ENCODE measurements around the gene MANSC1.

Gene MANSC1

DNA sequence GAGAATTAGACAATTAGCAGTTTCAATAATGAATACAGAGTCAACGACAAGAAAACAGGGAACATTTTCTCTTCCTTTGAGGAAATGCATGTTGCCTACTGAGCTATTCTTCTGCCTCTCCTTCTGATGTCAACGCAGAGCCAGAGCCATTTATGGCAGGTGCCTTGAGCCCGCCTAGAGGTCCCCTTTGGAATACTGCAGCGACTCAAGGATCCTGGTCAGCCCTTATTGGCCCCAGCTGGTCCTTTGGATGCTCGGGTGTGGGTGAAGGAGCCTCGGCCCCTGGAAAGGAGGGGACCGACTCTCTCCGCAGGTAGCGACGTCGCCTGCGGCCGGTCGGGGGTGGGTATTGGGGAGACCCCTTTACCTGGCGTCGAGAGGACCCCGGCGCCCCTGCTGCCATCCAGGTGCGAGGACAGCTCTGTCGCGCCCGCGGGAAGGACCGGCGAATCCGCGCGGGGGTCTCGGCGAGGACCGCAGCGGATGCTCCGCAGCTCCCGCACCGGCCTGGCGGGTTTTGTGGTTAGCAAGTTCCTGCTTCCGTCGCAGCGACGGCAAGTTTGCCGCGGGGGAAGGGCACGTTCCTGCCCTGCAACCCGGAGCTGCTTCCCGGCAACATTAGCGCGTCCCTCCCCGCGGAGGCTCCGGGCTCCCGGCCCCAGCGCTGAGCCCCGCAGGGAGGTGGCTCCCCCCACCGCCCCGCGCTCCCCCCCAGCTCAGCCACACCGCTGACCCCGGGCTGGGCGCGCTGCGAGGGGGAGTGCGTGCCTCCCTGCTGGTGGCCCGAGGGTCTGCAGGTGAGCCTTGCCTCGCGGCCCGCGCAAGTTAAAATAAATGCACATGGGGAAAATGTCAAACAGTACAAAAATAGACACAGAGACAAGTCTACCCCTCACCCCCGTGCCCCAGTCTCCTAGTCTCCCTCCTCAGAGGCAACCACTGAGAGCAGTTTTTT, at the start of gene MANSC1:
TSS of gene MANSC1 (minus strand) at position 532 of the 955 bp plus-strand sequence. CDS start 6,928 bp downstream, outside the sequence.
- peak; percentile 22 to 48 for DNase-seq (ENCODE audit: low read depth in 2 of 2)
- TF ChIP-seq, protein P1, sequence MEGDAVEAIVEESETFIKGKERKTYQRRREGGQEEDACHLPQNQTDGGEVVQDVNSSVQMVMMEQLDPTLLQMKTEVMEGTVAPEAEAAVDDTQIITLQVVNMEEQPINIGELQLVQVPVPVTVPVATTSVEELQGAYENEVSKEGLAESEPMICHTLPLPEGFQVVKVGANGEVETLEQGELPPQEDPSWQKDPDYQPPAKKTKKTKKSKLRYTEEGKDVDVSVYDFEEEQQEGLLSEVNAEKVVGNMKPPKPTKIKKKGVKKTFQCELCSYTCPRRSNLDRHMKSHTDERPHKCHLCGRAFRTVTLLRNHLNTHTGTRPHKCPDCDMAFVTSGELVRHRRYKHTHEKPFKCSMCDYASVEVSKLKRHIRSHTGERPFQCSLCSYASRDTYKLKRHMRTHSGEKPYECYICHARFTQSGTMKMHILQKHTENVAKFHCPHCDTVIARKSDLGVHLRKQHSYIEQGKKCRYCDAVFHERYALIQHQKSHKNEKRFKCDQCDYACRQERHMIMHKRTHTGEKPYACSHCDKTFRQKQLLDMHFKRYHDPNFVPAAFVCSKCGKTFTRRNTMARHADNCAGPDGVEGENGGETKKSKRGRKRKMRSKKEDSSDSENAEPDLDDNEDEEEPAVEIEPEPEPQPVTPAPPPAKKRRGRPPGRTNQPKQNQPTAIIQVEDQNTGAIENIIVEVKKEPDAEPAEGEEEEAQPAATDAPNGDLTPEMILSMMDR (IDR thresholded peaks at IDR 0.05; ENCODE audit: low read depth, low read length): peak; percentile 38
- peak within 1 kb of the TSS; percentile 70 to 73 for H3K4me3 ChIP-seq (replicated peaks in 1 of 2; ENCODE audit: low read depth in 2 of 2, low read length in 2 of 2)

DNA sequence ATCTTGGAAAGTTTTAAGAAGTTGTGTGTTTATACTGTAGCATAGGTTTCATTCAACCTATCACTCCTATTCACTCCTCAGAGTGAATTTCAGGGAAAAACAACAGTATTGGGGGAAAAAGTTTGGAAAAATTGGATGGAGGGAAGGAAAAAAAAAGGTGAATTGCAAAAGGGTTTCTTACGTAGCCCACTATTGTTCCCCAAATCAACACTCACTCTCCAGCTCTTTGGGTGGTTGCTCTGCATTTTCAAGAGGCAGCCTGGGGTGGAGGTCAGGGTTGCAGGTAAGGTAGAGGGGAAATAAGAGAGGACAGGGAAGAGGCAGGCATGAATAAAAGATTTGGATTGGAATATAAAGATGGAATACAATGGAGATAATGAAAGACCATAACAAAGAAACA, 49.1 kb upstream of the MANSC1 start:
- no peak for DNase-seq (ENCODE audit: low read depth in 2 of 2)
- TF ChIP-seq, protein P1 (IDR thresholded peaks at IDR 0.05; ENCODE audit: low read depth, low read length): no peak
- H3K4me3 ChIP-seq (replicated peaks in 1 of 2; ENCODE audit: low read depth in 2 of 2, low read length in 2 of 2): no peak overlapping the region

DNA sequence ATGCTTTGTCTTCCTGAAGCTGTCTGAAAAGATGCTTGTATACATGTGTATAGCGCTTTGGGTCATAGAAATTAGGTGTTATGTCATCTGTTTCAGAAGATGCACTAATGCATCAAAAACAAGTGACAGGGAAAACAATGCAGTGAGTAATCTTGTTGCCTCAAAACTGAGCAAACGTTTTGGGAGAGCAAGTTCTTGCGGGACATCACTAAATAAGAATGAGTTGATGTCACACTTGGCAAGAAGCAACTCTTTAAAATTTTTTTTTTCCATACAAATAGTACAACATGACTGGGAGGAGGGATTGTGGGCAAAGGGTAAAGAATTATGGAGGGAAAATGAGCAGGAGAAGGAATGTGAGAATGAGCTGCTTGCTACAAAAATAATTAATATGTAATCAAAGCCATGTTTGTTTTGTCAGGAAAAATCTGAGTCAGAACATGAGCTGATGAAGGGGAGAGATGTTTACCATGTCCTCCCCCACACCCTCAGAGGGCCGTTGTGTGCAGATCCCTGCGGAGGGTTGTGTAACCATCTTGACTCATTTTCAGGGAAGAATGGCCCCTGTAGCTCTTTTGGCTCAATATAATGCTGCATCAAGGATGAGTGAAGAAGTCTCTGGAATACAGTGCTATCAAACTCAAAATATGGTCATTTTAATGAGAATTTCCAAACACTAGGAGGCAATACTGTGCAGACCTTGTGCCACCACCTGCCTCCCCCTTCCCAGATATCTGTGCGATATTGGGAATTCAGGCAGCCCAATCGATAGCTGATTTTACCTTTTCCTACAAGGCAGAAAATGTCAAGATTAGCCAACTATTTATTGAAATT, 48.2 kb upstream of the MANSC1 start:
- TF ChIP-seq, protein P1 (IDR thresholded peaks at IDR 0.05; ENCODE audit: low read depth, low read length): no peak
- DNase-seq (ENCODE audit: low read depth in 2 of 2): peak; percentile 95 to 99
- no peak overlapping the region for H3K4me3 ChIP-seq (replicated peaks in 1 of 2; ENCODE audit: low read depth in 2 of 2, low read length in 2 of 2)

DNA sequence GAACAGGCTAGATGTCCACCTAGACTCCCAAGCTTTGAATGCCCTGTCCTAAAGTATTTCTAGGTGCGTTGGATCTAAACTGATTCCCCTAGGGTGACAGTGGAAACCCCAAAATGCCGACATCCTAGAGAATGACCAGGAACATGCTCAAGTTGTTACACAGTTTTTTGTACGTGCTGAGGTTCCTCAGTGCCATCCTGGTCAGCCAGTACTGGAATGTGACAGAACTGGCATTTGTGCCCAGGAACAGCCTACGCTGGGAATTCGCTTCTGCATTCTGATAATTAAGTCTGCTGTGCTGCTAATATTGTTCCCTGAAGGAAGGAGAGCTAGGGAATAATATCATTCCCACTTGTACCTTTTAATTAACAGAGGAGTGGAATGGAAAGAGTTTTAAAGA, 47.1 kb upstream of the MANSC1 start:
- DNase-seq (ENCODE audit: low read depth in 2 of 2): no peak
- TF ChIP-seq, protein P1 (IDR thresholded peaks at IDR 0.05; ENCODE audit: low read depth, low read length): no peak
- H3K4me3 ChIP-seq (replicated peaks in 1 of 2; ENCODE audit: low read depth in 2 of 2, low read length in 2 of 2): no peak overlapping the region

DNA sequence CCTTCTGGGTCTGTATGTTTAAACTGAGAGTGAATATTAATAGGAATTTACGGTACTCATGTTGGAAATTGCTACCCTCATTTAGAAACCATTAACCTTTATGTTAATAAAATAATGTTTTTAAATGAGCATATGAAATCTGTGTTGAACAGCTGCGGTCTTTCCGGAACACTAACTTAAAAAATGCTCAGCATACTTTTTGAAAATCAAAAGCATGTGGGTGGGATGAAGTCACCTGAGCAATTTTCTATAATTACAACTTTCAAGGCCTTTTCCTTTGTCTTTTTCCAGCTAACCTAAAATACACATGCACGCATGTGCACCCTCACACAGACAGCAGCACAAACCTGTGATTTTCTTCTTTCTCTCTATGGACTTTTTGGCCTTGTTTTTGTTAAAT, 46.7 kb upstream of the MANSC1 start:
- no peak for DNase-seq (ENCODE audit: low read depth in 2 of 2)
- H3K4me3 ChIP-seq (replicated peaks in 1 of 2; ENCODE audit: low read depth in 2 of 2, low read length in 2 of 2): no peak overlapping the region
- TF ChIP-seq, protein P1 (IDR thresholded peaks at IDR 0.05; ENCODE audit: low read depth, low read length): no peak

DNA sequence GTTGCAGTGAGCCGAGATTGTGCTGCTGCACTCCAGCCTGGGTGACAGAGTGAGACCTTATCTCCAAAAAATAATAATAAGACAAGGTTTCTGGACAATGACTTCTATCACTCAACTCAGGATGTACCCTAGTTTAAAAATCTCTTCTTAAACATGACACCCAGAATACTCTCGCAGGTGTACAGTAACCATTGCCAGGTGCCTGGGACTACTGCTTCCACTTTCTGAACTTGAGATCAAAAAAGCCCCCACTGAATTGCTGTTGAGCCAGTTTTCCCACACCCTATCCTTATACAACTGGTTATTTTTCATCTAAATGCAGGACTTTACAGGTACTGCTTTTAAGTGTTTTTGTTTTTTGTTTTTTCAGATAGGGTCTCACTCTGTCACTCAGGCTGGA, 43.1 kb upstream of the MANSC1 start:
- TF ChIP-seq, protein P1 (IDR thresholded peaks at IDR 0.05; ENCODE audit: low read depth, low read length): no peak
- no peak overlapping the region for H3K4me3 ChIP-seq (replicated peaks in 1 of 2; ENCODE audit: low read depth in 2 of 2, low read length in 2 of 2)
- DNase-seq (ENCODE audit: low read depth in 2 of 2): no peak

Measured in cardiac fibroblast (primary cell).